ENCODE results near the gene LHX2. TPM values are rescaled to one million over a fixed set of nuclear protein-coding genes. Genes with fewer than 3 reads are reported as not detected.

LHX2 gene
- total and polyA plus RNA-seq, 2 experiments from 2014 or later = 1.7 TPM; not detected in 1

- Histone ChIP-seq H3K27ac (ENCODE audit: low read depth) (no peak overlapping the region), H3K9me2 (ENCODE audit: insufficient read depth) (no peaks in the 10 kb centered on the region), H3K27me3 (ENCODE audit: insufficient read depth) (peaks cover 93% of the 10 kb centered on the region), H3K79me2 (replicated peaks; ENCODE audit: insufficient read depth) (no peaks in the 10 kb centered on the region), H4K20me1 (replicated peaks; ENCODE audit: insufficient read depth) (peaks cover 31% of the 10 kb centered on the region), H3K4me3 (peak overlapping the region; percentile 54), H3K4me1 (ENCODE audit: insufficient read depth) (peaks cover 41% of the 10 kb centered on the region), H3F3A (replicated peaks; ENCODE audit: low read depth) (peaks cover 10% of the 10 kb centered on the region), H2AFZ (no peak overlapping the region), H3K4me2 (peak overlapping the region; percentile 87), H3K36me3 (ENCODE audit: insufficient read depth) (no peaks in the 10 kb centered on the region)
- DNase-seq (ENCODE audit: low spot score) = peak; percentile 62
- TF ChIP-seq EZH2 (IDR thresholded peaks at IDR 0.05; ENCODE audit: low read depth, unreplicated experiment) = peak; percentile 86
- TF ChIP-seq CREB1 (CRISPR knock-in tag; IDR thresholded peaks at IDR 0.05; ENCODE audit: low read depth) = no peak
- Mint-ChIP-seq H3K9me3 (no peaks in the 10 kb centered on the region; the same call in 2 of the 3 replicates), H3K4me1 (peaks cover 43% of the 10 kb centered on the region), H3K36me3 (ENCODE audit: low read depth) (no peaks in the 10 kb centered on the region), H3K27me3 (ENCODE audit: insufficient read depth, low read depth, poor library complexity) (peaks cover 92% of the 10 kb centered on the region), H3K4me3 (peak overlapping the region; percentile 76), H3K27ac (no peak overlapping the region)
- ATAC-seq = peak; percentile 10; the same call in 2 of the 3 replicates
Measured at GRCh38 chr9:123998278-123998925, 13.2 kb upstream of the LHX2 start.

GRCh38 chr9:123998970-123999621 lies 12.5 kb upstream of the LHX2 start:
- no peaks in the 10 kb centered on the region for H3K36me3 Mint-ChIP-seq (ENCODE audit: low read depth)
- Histone ChIP-seq H3K9me2 (ENCODE audit: insufficient read depth) (no peaks in the 10 kb centered on the region), H3K4me3 (peak overlapping the region; percentile 54), H3K36me3 (ENCODE audit: insufficient read depth) (no peaks in the 10 kb centered on the region), H3K79me2 (replicated peaks; ENCODE audit: insufficient read depth) (no peaks in the 10 kb centered on the region), H3F3A (replicated peaks; ENCODE audit: low read depth) (peaks cover 12% of the 10 kb centered on the region), H3K4me1 (ENCODE audit: insufficient read depth) (peaks cover 47% of the 10 kb centered on the region), H3K27me3 (ENCODE audit: insufficient read depth) (peaks cover 94% of the 10 kb centered on the region), H3K27ac (ENCODE audit: low read depth) (no peak overlapping the region), H3K4me2 (peak overlapping the region; percentile 87), H4K20me1 (replicated peaks; ENCODE audit: insufficient read depth) (peaks cover 38% of the 10 kb centered on the region), H2AFZ (peak overlapping the region; percentile 69; the same call in 1 of the 2 replicates)
- H3K27ac Mint-ChIP-seq = no peak overlapping the region
- peaks cover 92% of the 10 kb centered on the region for H3K27me3 Mint-ChIP-seq (ENCODE audit: insufficient read depth, low read depth, poor library complexity)
- TF ChIP-seq ETS1 (IDR thresholded peaks at IDR 0.05) (peak; percentile 9; the same call in 1 of the 2 replicates), NANOG (IDR thresholded peaks at IDR 0.05; ENCODE audit: borderline replicate concordance) (no peak), EZH2 (IDR thresholded peaks at IDR 0.05; ENCODE audit: low read depth, unreplicated experiment) (peak; percentile 100), STAT1 (IDR thresholded peaks at IDR 0.05; ENCODE audit: unreplicated experiment) (no peak), CREB1 (CRISPR knock-in tag; IDR thresholded peaks at IDR 0.05; ENCODE audit: low read depth) (no peak), ZNF331 (CRISPR knock-in tag; IDR thresholded peaks at IDR 0.05; ENCODE audit: low read depth) (no peak), JUNB (IDR thresholded peaks at IDR 0.05; ENCODE audit: unreplicated experiment) (no peak), ZNF114 (CRISPR knock-in tag; IDR thresholded peaks at IDR 0.05) (no peak), EZH2phosphoT487 (IDR thresholded peaks at IDR 0.05; ENCODE audit: unreplicated experiment) (peak; percentile 91)
- peak; percentile 10; the same call in 2 of the 3 replicates for ATAC-seq
- H3K9me3 Mint-ChIP-seq = no peaks in the 10 kb centered on the region; the same call in 2 of the 3 replicates
- DNase-seq (ENCODE audit: low spot score) = peak; percentile 71
- H3K4me3 Mint-ChIP-seq = peak overlapping the region; percentile 76
- H3K4me1 Mint-ChIP-seq = peaks cover 49% of the 10 kb centered on the region

Data from GM23338 (cell line).